Chondrocyte (in vitro differentiated cells): ENCODE measurements around the gene MCF2L2. TPM values are rescaled to one million over a fixed set of nuclear protein-coding genes. Genes with fewer than 3 reads are reported as not detected.

Experiments
- DNase-seq: peaks from one replicate; pipeline ENCODE4 v3.0.0; 2021; ENCODE audit warnings: mixed read lengths, low spot score
- H3K27ac Mint-ChIP-seq: one replicate; pipeline ENCODE4 v1.8.0; 2021; ENCODE audit warnings: mild to moderate bottlenecking, moderate library complexity, mixed read lengths; ENCODE audit not compliant: unreplicated experiment
- H3K27me3 Mint-ChIP-seq: 2 replicates; pipeline ENCODE4 v1.8.0; 2021; ENCODE audit warnings: low read depth, mixed read lengths
- H3K36me3 Mint-ChIP-seq: 2 replicates; pipeline ENCODE4 v1.8.0; 2021; ENCODE audit warnings: low read depth, mixed read lengths
- H3K4me1 Mint-ChIP-seq: 2 replicates; pipeline ENCODE4 v1.8.0; 2021; ENCODE audit warnings: low read depth, mild to moderate bottlenecking, mixed read lengths
- H3K4me3 Mint-ChIP-seq: one replicate; pipeline ENCODE4 v1.8.0; 2021; ENCODE audit warnings: mild to moderate bottlenecking, moderate library complexity, mixed read lengths; ENCODE audit not compliant: unreplicated experiment
- H3K9me3 Mint-ChIP-seq: 2 replicates; pipeline ENCODE4 v1.8.0; 2021; ENCODE audit warnings: low read depth, mixed read lengths
- CTCF ChIP-seq: fragments of 200-600 bp; sonication (generic); IDR thresholded peaks from 2 replicates; pipeline ENCODE4 v1.5.0; 2021; ENCODE audit warnings: antibody characterized with exemption, mild to moderate bottlenecking, moderate library complexity
- total RNA-seq: library from RNA; stranded (reverse); gene quantifications from 3 replicates; pipeline ENCODE4 v1.2.1, GENCODE V29; 2021

The MCF2L2 gene
- total RNA-seq, 1 donor from 2014 or later = 2.6 TPM

GRCh38 chr3:183356920-183357319, 71.5 kb downstream of the MCF2L2 start:
- DNase-seq = no peak
- Mint-ChIP-seq H3K4me1 (no peaks in the 10 kb centered on the region), H3K9me3 (peaks cover 12% of the 10 kb centered on the region), H3K36me3 (no peaks in the 10 kb centered on the region), H3K27me3 (no peaks in the 10 kb centered on the region), H3K27ac (no peak overlapping the region), H3K4me3 (no peak overlapping the region)
- no peak for TF ChIP-seq CTCF

- Mint-ChIP-seq H3K4me1 (no peaks in the 10 kb centered on the region), H3K27me3 (no peaks in the 10 kb centered on the region), H3K27ac (no peak overlapping the region), H3K36me3 (no peaks in the 10 kb centered on the region), H3K4me3 (no peak overlapping the region), H3K9me3 (peaks cover 12% of the 10 kb centered on the region)
- DNase-seq = no peak
- TF ChIP-seq CTCF = no peak
These were observed 73.5 kb downstream of the MCF2L2 start for GRCh38 chr3:183354874-183355273.

- DNase-seq = no peak
- Mint-ChIP-seq H3K9me3 (peaks cover 12% of the 10 kb centered on the region), H3K36me3 (no peaks in the 10 kb centered on the region), H3K27me3 (no peaks in the 10 kb centered on the region), H3K27ac (no peak overlapping the region), H3K4me3 (no peak overlapping the region), H3K4me1 (no peaks in the 10 kb centered on the region)
- TF ChIP-seq CTCF = no peak
These were observed 74.0 kb downstream of the MCF2L2 start for GRCh38 chr3:183354325-183354831.

GRCh38 chr3:183353421-183353820, 75.0 kb downstream of the MCF2L2 start:
- no peaks in the 10 kb centered on the region for H3K4me1 Mint-ChIP-seq
- no peak overlapping the region for H3K4me3 Mint-ChIP-seq
- H3K27me3 Mint-ChIP-seq = peaks cover 2% of the 10 kb centered on the region
- H3K9me3 Mint-ChIP-seq = peaks cover 12% of the 10 kb centered on the region
- H3K36me3 Mint-ChIP-seq = no peaks in the 10 kb centered on the region
- DNase-seq = no peak
- no peak for TF ChIP-seq CTCF
- H3K27ac Mint-ChIP-seq = no peak overlapping the region

GRCh38 chr3:183350164-183350563, 78.3 kb downstream of the MCF2L2 start:
- Mint-ChIP-seq H3K4me3 (no peak overlapping the region), H3K9me3 (peaks cover 14% of the 10 kb centered on the region), H3K27ac (no peak overlapping the region), H3K36me3 (peaks cover 5% of the 10 kb centered on the region), H3K27me3 (peaks cover 2% of the 10 kb centered on the region), H3K4me1 (no peaks in the 10 kb centered on the region)
- DNase-seq = no peak
- TF ChIP-seq CTCF = no peak
